Measurements from ENCODE around the gene ZDHHC14.

Gene ZDHHC14

GRCh38 chr6:157364705-157365104 is 16.3 kb upstream of the ZDHHC14 start:
- Histone ChIP-seq H3K9me3 (replicated peaks in 1 of 2; ENCODE audit: control insufficient read depth in 2 of 2, insufficient read depth in 1 of 2, low read depth in 1 of 2, low read length in 2 of 2) (no peaks in the 10 kb centered on the region), H3K79me1 (ENCODE audit: low read depth, low read length) (no peaks in the 10 kb centered on the region), H2BK15ac (ENCODE audit: low read length) (no peak overlapping the region), H3K4ac (ENCODE audit: low read length) (no peak overlapping the region), H3K27ac (replicated peaks; ENCODE audit: low read length) (no peak overlapping the region), H2AFZ (ENCODE audit: low read length) (no peak overlapping the region), H3K36me3 (replicated peaks in 1 of 2; ENCODE audit: control insufficient read depth in 2 of 2, insufficient read depth in 2 of 2, low read length in 2 of 2) (no peaks in the 10 kb centered on the region), H2BK5ac (ENCODE audit: low read length) (no peak overlapping the region), H3K18ac (ENCODE audit: low read length) (no peak overlapping the region), H4K8ac (ENCODE audit: low read depth, low read length) (no peak overlapping the region), H3K14ac (ENCODE audit: low read length) (no peak overlapping the region), H2BK12ac (ENCODE audit: low read length) (no peak overlapping the region), H3K9ac (ENCODE audit: low read depth, low read length, poor library complexity) (no peak overlapping the region), H3K27me3 (ENCODE audit: control insufficient read depth in 3 of 3, insufficient read depth in 3 of 3, low read depth in 1 of 3, low read length in 3 of 3) (peaks cover 0 to 11% (median 0%) of the 10 kb centered on the region in 3 experiments), H3K4me2 (ENCODE audit: insufficient read depth, low read length, poor library complexity, severe bottlenecking) (no peak overlapping the region), H3K4me1 (ENCODE audit: control insufficient read depth in 2 of 2, insufficient read depth in 1 of 2, low read depth in 1 of 2, low read length in 2 of 2) (no peaks in the 10 kb centered on the region), H3K4me3 (ENCODE audit: low read length in 2 of 2) (no peak overlapping the region), H3K23ac (ENCODE audit: low read depth, low read length, poor library complexity) (no peak overlapping the region), H2BK120ac (ENCODE audit: low read depth, low read length) (no peak overlapping the region), H4K91ac (ENCODE audit: low read depth, low read length, poor library complexity) (no peak overlapping the region), H2AK5ac (ENCODE audit: low read depth, low read length) (no peak overlapping the region)
- no CpG with 5 or more reads among the region's 1 CpG for WGBS, 2 donors (ENCODE audit: extremely low coverage in 2 of 2, insufficient read length in 2 of 2, insufficient replicate concordance in 1 of 2)
- DNase-seq (ENCODE audit: low spot score): no peak

DNA sequence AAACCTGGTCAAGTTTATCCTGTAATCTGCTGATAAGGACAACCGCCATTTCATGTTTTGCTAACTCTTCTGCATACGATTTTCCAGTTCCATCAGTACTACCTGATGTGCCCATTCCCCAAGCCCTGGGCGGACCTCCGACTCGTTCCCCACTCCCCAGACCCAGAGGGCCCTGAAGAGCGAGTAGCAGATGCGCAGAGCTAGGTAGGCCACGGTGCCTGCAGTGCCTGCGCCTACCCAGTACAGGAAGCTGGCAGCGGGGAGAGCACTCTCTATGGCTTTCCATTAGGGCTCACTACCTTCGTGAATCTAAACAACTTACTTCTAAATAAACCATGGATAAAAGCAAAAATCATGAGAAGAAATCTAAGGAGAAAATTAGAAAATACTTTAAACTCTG is 14.3 kb upstream of the ZDHHC14 start:
- WGBS, 2 donors (ENCODE audit: extremely low coverage in 2 of 2, insufficient read length in 2 of 2, insufficient replicate concordance in 1 of 2): no CpG with 5 or more reads among the region's 11 CpGs

DNA sequence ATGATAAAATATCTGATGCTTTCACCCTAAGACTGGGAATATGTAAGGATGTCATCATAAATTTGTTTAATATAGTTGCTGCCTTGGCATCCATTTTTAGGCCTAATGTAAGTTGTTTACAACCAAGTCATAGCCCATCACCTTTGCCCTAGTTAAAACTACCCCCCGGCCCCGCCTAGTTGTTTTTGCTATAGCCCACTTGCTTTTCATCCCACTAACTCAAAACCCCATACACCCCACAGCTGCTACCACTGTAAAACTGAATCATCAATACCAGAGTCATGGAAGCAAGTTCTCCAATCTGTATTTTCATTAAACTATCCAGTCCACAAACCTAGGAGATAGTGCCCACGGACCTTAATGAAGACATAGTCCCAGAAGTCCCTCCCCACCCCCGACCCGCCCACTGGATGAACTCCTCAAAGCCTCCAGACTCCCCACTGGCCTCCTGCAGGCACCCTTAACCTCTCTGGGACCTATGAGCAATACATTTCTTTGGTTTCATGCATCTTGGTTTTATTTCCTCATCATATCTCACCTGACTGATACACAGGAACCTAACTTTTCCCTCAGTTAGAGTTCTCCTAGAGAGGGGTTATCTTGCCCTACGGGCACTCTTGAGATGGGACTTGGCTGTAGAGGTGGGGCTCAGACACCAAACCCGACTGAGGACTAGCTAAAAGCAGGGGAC is 12.5 kb upstream of the ZDHHC14 start:
- H3K14ac ChIP-seq (ENCODE audit: low read length): no peak overlapping the region
- H3K4ac ChIP-seq (ENCODE audit: low read length): no peak overlapping the region
- H3K4me3 ChIP-seq (ENCODE audit: low read length in 2 of 2): no peak overlapping the region
- no peaks in the 10 kb centered on the region for H3K9me3 ChIP-seq (replicated peaks in 1 of 2; ENCODE audit: control insufficient read depth in 2 of 2, insufficient read depth in 1 of 2, low read depth in 1 of 2, low read length in 2 of 2)
- H3K18ac ChIP-seq (ENCODE audit: low read length): no peak overlapping the region
- no peak overlapping the region for H2BK12ac ChIP-seq (ENCODE audit: low read length)
- no peaks in the 10 kb centered on the region for H3K79me1 ChIP-seq (ENCODE audit: low read depth, low read length)
- no peak for DNase-seq (ENCODE audit: low spot score)
- H3K36me3 ChIP-seq (replicated peaks in 1 of 2; ENCODE audit: control insufficient read depth in 2 of 2, insufficient read depth in 2 of 2, low read length in 2 of 2): no peaks in the 10 kb centered on the region
- no peak overlapping the region for H4K91ac ChIP-seq (ENCODE audit: low read depth, low read length, poor library complexity)
- WGBS, 2 donors (ENCODE audit: extremely low coverage in 2 of 2, insufficient read length in 2 of 2, insufficient replicate concordance in 1 of 2): no CpG with 5 or more reads among the region's 7 CpGs
- no peak overlapping the region for H2BK120ac ChIP-seq (ENCODE audit: low read depth, low read length)
- no peaks in the 10 kb centered on the region for H3K4me1 ChIP-seq (ENCODE audit: control insufficient read depth in 2 of 2, insufficient read depth in 1 of 2, low read depth in 1 of 2, low read length in 2 of 2)
- H3K27me3 ChIP-seq (ENCODE audit: control insufficient read depth in 3 of 3, insufficient read depth in 3 of 3, low read depth in 1 of 3, low read length in 3 of 3): peaks cover 0 to 11% (median 0%) of the 10 kb centered on the region in 3 experiments
- H2BK5ac ChIP-seq (ENCODE audit: low read length): no peak overlapping the region
- H3K23ac ChIP-seq (ENCODE audit: low read depth, low read length, poor library complexity): no peak overlapping the region
- no peak overlapping the region for H3K4me2 ChIP-seq (ENCODE audit: insufficient read depth, low read length, poor library complexity, severe bottlenecking)
- H2AK5ac ChIP-seq (ENCODE audit: low read depth, low read length): no peak overlapping the region
- H3K27ac ChIP-seq (replicated peaks; ENCODE audit: low read length): no peak overlapping the region
- H2BK15ac ChIP-seq (ENCODE audit: low read length): no peak overlapping the region
- no peak overlapping the region for H4K8ac ChIP-seq (ENCODE audit: low read depth, low read length)
- no peak overlapping the region for H2AFZ ChIP-seq (ENCODE audit: low read length)
- H3K9ac ChIP-seq (ENCODE audit: low read depth, low read length, poor library complexity): no peak overlapping the region

More for the DNA sequence above, 14.3 kb upstream of the ZDHHC14 start:
- Histone ChIP-seq H3K23ac (ENCODE audit: low read depth, low read length, poor library complexity) (peak overlapping the region; percentile 29), H2AFZ (ENCODE audit: low read length) (no peak overlapping the region), H3K4me3 (ENCODE audit: low read length in 2 of 2) (no peak overlapping the region), H3K36me3 (replicated peaks in 1 of 2; ENCODE audit: control insufficient read depth in 2 of 2, insufficient read depth in 2 of 2, low read length in 2 of 2) (no peaks in the 10 kb centered on the region), H3K4ac (ENCODE audit: low read length) (no peak overlapping the region), H3K9ac (ENCODE audit: low read depth, low read length, poor library complexity) (no peak overlapping the region), H3K14ac (ENCODE audit: low read length) (no peak overlapping the region), H3K4me1 (ENCODE audit: control insufficient read depth in 2 of 2, insufficient read depth in 1 of 2, low read depth in 1 of 2, low read length in 2 of 2) (no peaks in the 10 kb centered on the region), H2BK5ac (ENCODE audit: low read length) (no peak overlapping the region), H3K9me3 (replicated peaks in 1 of 2; ENCODE audit: control insufficient read depth in 2 of 2, insufficient read depth in 1 of 2, low read depth in 1 of 2, low read length in 2 of 2) (no peaks in the 10 kb centered on the region), H2AK5ac (ENCODE audit: low read depth, low read length) (no peak overlapping the region), H2BK12ac (ENCODE audit: low read length) (no peak overlapping the region), H3K27me3 (ENCODE audit: control insufficient read depth in 3 of 3, insufficient read depth in 3 of 3, low read depth in 1 of 3, low read length in 3 of 3) (peaks cover 0 to 11% (median 0%) of the 10 kb centered on the region in 3 experiments), H4K8ac (ENCODE audit: low read depth, low read length) (no peak overlapping the region), H3K4me2 (ENCODE audit: insufficient read depth, low read length, poor library complexity, severe bottlenecking) (no peak overlapping the region), H2BK120ac (ENCODE audit: low read depth, low read length) (no peak overlapping the region), H4K91ac (ENCODE audit: low read depth, low read length, poor library complexity) (no peak overlapping the region), H2BK15ac (ENCODE audit: low read length) (no peak overlapping the region), H3K79me1 (ENCODE audit: low read depth, low read length) (no peaks in the 10 kb centered on the region), H3K27ac (replicated peaks; ENCODE audit: low read length) (no peak overlapping the region), H3K18ac (ENCODE audit: low read length) (no peak overlapping the region)
- no peak for DNase-seq (ENCODE audit: low spot score)

DNA sequence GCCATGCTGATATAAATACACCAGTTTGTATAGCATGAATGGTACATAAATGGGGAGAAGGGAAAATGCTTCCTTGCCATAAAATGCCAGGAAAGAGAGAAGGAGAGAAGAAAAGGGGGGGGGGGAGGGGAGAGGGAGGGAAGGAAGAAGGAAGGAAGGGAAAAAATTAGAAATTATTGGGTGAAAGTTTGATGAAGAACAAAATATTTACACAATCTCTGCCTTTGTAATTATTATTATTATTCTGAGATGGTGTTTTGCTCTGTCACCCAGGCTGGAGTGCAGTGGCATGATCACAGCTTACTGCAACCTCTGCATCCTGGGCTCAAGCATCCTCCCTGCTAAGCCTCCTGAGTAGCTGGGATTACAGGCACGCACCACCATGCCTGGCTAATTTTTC is 10.2 kb upstream of the ZDHHC14 start:
- Histone ChIP-seq H2BK120ac (ENCODE audit: low read depth, low read length) (no peak overlapping the region), H3K9ac (ENCODE audit: low read depth, low read length, poor library complexity) (no peak overlapping the region), H4K8ac (ENCODE audit: low read depth, low read length) (no peak overlapping the region), H2AFZ (ENCODE audit: low read length) (no peak overlapping the region), H3K27ac (replicated peaks; ENCODE audit: low read length) (no peak overlapping the region), H2AK5ac (ENCODE audit: low read depth, low read length) (no peak overlapping the region), H3K23ac (ENCODE audit: low read depth, low read length, poor library complexity) (no peak overlapping the region), H3K4me1 (ENCODE audit: control insufficient read depth in 2 of 2, insufficient read depth in 1 of 2, low read depth in 1 of 2, low read length in 2 of 2) (peaks cover 0 to 9% of the 10 kb centered on the region in 2 donors), H2BK12ac (ENCODE audit: low read length) (no peak overlapping the region), H3K4ac (ENCODE audit: low read length) (no peak overlapping the region), H2BK15ac (ENCODE audit: low read length) (no peak overlapping the region), H3K18ac (ENCODE audit: low read length) (no peak overlapping the region), H2BK5ac (ENCODE audit: low read length) (no peak overlapping the region), H3K27me3 (ENCODE audit: control insufficient read depth in 3 of 3, insufficient read depth in 3 of 3, low read depth in 1 of 3, low read length in 3 of 3) (peaks cover 0 to 7% (median 0%) of the 10 kb centered on the region in 3 experiments), H3K4me3 (ENCODE audit: low read length in 2 of 2) (no peak overlapping the region), H3K9me3 (replicated peaks in 1 of 2; ENCODE audit: control insufficient read depth in 2 of 2, insufficient read depth in 1 of 2, low read depth in 1 of 2, low read length in 2 of 2) (no peaks in the 10 kb centered on the region), H3K36me3 (replicated peaks in 1 of 2; ENCODE audit: control insufficient read depth in 2 of 2, insufficient read depth in 2 of 2, low read length in 2 of 2) (no peaks in the 10 kb centered on the region), H3K14ac (ENCODE audit: low read length) (no peak overlapping the region), H3K4me2 (ENCODE audit: insufficient read depth, low read length, poor library complexity, severe bottlenecking) (no peak overlapping the region), H3K79me1 (ENCODE audit: low read depth, low read length) (no peaks in the 10 kb centered on the region), H4K91ac (ENCODE audit: low read depth, low read length, poor library complexity) (no peak overlapping the region)
- no peak for DNase-seq (ENCODE audit: low spot score)
- no CpG with 5 or more reads among the region's 1 CpG for WGBS, 2 donors (ENCODE audit: extremely low coverage in 2 of 2, insufficient read length in 2 of 2, insufficient replicate concordance in 1 of 2)
